ENCODE measurements around the gene AJM1. TPM values are rescaled to one million over a fixed set of nuclear protein-coding genes. Genes with fewer than 3 reads are reported as not detected.
"Not testable (repeated sequence)": the region's sequence is repeated elsewhere in the genome, so short reads cannot be mapped to it uniquely, and the experiment has no call there.

Gene AJM1
- total RNA-seq, 6 experiments from 2014 or later, result 4.5 to 8.0 (median 5.3) TPM

- H3K27me3 Mint-ChIP-seq (ENCODE audit: insufficient read depth), result peaks cover 10% of the 10 kb centered on the region
- H3K4me1 Mint-ChIP-seq (ENCODE audit: low read depth), result peaks cover 20% of the 10 kb centered on the region
- no peak for TF ChIP-seq CTCF (IDR thresholded peaks at IDR 0.05)
- no peaks in the 10 kb centered on the region for H3K9me3 Mint-ChIP-seq
- no peak overlapping the region for H3K4me3 Mint-ChIP-seq
- no peak for DNase-seq
- peaks cover 4% of the 10 kb centered on the region for H3K36me3 Mint-ChIP-seq (ENCODE audit: low read depth)
- H3K27ac Mint-ChIP-seq, result no peak overlapping the region
Observed at GRCh38 chr9:136839229-136840139, 2.8 kb upstream of the AJM1 start.

GRCh38 chr9:136840140-136840876, 2.0 kb upstream of the AJM1 start:
- H3K36me3 Mint-ChIP-seq (ENCODE audit: low read depth), result peaks cover 4% of the 10 kb centered on the region
- no peak overlapping the region for H3K27ac Mint-ChIP-seq
- DNase-seq, result no peak
- H3K4me3 Mint-ChIP-seq, result peak overlapping the region; percentile 41; the same call in 1 of the 2 replicates
- no peak for TF ChIP-seq CTCF (IDR thresholded peaks at IDR 0.05)
- H3K9me3 Mint-ChIP-seq, result no peaks in the 10 kb centered on the region
- H3K4me1 Mint-ChIP-seq (ENCODE audit: low read depth), result peaks cover 20% of the 10 kb centered on the region
- peaks cover 10% of the 10 kb centered on the region for H3K27me3 Mint-ChIP-seq (ENCODE audit: insufficient read depth)

- Mint-ChIP-seq H3K27me3 (ENCODE audit: insufficient read depth) (peaks cover 10% of the 10 kb centered on the region), H3K4me3 (no peak overlapping the region; the same call in 1 of the 2 replicates), H3K9me3 (no peaks in the 10 kb centered on the region), H3K27ac (peak overlapping the region; percentile 9; the same call in 1 of the 2 replicates), H3K4me1 (ENCODE audit: low read depth) (peaks cover 20% of the 10 kb centered on the region), H3K36me3 (ENCODE audit: low read depth) (peaks cover 4% of the 10 kb centered on the region)
- no peak for TF ChIP-seq CTCF (IDR thresholded peaks at IDR 0.05)
- DNase-seq, result peak; percentile 59
Observed at GRCh38 chr9:136840877-136841645, 1.2 kb upstream of the AJM1 start.

GRCh38 chr9:136841646-136842379, 465 bp upstream of the AJM1 start:
- H3K4me1 Mint-ChIP-seq (ENCODE audit: low read depth), result peaks cover 20% of the 10 kb centered on the region
- DNase-seq; H3K9me3 Mint-ChIP-seq; H3K36me3 Mint-ChIP-seq (ENCODE audit: low read depth): not testable (repeated sequence)
- peak overlapping the region; percentile 89 for H3K4me3 Mint-ChIP-seq
- peaks cover 14% of the 10 kb centered on the region for H3K27me3 Mint-ChIP-seq (ENCODE audit: insufficient read depth)
- peak overlapping the region; percentile 9; the same call in 1 of the 2 replicates for H3K27ac Mint-ChIP-seq

- H3K36me3 Mint-ChIP-seq (ENCODE audit: low read depth); DNase-seq; H3K9me3 Mint-ChIP-seq: not testable (repeated sequence)
- H3K27me3 Mint-ChIP-seq (ENCODE audit: insufficient read depth), result peaks cover 20% of the 10 kb centered on the region
- peak overlapping the region; percentile 55 for H3K27ac Mint-ChIP-seq
- H3K4me3 Mint-ChIP-seq, result peak overlapping the region; percentile 63
- H3K4me1 Mint-ChIP-seq (ENCODE audit: low read depth), result peaks cover 20% of the 10 kb centered on the region
Observed at GRCh38 chr9:136843159-136843800, 1.0 kb downstream of the AJM1 start.

All from HFFc6 (cell line).